K562 (cell line): ENCODE results near the gene NUDT9. TPM values are rescaled to one million over a fixed set of nuclear protein-coding genes. Genes with fewer than 3 reads are reported as not detected.
A peak's percentile ranks its signal among the peaks of the same experiment; 100 is the strongest.

Experiments
- ATAC-seq: fragments of 200-7000 bp; cut with Tn5 transposase; 3 replicates; pipeline ENCODE4 v1.9.1; 2020; ENCODE audit warnings: moderate library complexity
- BruUV-seq: library from RNA; stranded (reverse); fragments of 400-500 nt; replicated peaks from 2 replicates; lab custom pipeline; 2021; lab: Mats Ljungman, UMichigan
- CTCF ChIA-PET: fragments of 300-600 bp; formaldehyde crosslinking; extraction: SDS; loops from one replicate; lab custom pipeline; 2021; ENCODE audit warnings: low intra/inter-chr PET ratio; lab: Yijun Ruan, JAX
- POLR2A ChIA-PET: fragments of 300-600, 350-650 bp; sonication (Branson Sonifier 250); formaldehyde crosslinking; extraction: SDS; loops from one replicate; lab custom pipeline; 2021; ENCODE audit warnings: antibody characterized with exemption, inconsistent platforms; lab: Yijun Ruan, JAX
- DNase-seq, 4 experiments: peaks; one replicate each; pipeline versions ENCODE4 v3.0.0 to v3.0.0-alpha.2; 2011 to 2018; ENCODE audit warnings: low spot score in 3 of 4, mixed read lengths in 3 of 4; ENCODE audit errors: extremely low read depth in 1 of 4
- FAIRE-seq: peaks from 2 replicates; lab custom pipeline; 2011; peaks lifted over from hg19 to GRCh38; lab: Jason Lieb, UNC
- H2AFZ ChIP-seq: 2 replicates; pipeline ENCODE4 v1.6.0; 2011; ENCODE audit warnings: low read depth, low read length, control low read depth, inconsistent platforms
- H3K27ac ChIP-seq: fragments of 200-600 bp; 3 replicates; pipeline ENCODE4 v1.8.0; 2011; ENCODE audit warnings: low read depth, mild to moderate bottlenecking, control low read depth, inconsistent platforms, low read length, moderate library complexity, mixed read lengths; ENCODE audit errors: extremely low read depth
- H3K27me3 ChIP-seq, 2 experiments: fragments of 300-600 bp in 1 of 2; 2 replicates in 1 of 2; 3 replicates in 1 of 2; pipeline versions ENCODE4 v1.6.0 to v1.8.0; 2011; ENCODE audit warnings: inconsistent platforms in 2 of 2, low read length in 2 of 2, mild to moderate bottlenecking in 1 of 2, mixed read lengths in 1 of 2, moderate library complexity in 1 of 2; ENCODE audit not compliant: control insufficient read depth in 2 of 2, insufficient read depth in 2 of 2
- H3K36me3 ChIP-seq: fragments of 300-600 bp; 3 replicates; pipeline ENCODE4 v1.8.0; 2011; ENCODE audit warnings: mild to moderate bottlenecking, low read length, inconsistent platforms; ENCODE audit not compliant: control insufficient read depth, insufficient read depth
- H3K4me1 ChIP-seq, 2 experiments: fragments of 200-600 bp in 1 of 2; replicated peaks in 1 of 2; 2 replicates in 1 of 2; 3 replicates in 1 of 2; pipeline versions ENCODE4 v1.5.1 to v1.8.0; 2011; ENCODE audit warnings: inconsistent platforms in 2 of 2, low read length in 2 of 2, mild to moderate bottlenecking in 1 of 2, mixed read lengths in 1 of 2, moderate library complexity in 1 of 2; ENCODE audit not compliant: control insufficient read depth in 2 of 2, insufficient read depth in 2 of 2
- H3K4me2 ChIP-seq: 2 replicates; pipeline ENCODE4 v1.6.1; 2011; ENCODE audit warnings: low read length, control low read depth, inconsistent platforms, mixed read lengths; ENCODE audit not compliant: insufficient read depth
- H3K4me3 ChIP-seq: fragments of 200-600 bp; sonication (generic), shearing (Covaris generic); 2 replicates; pipeline ENCODE4 v1.5.1; 2016; ENCODE audit warnings: control low read depth, inconsistent platforms
- H3K79me2 ChIP-seq: fragments of 200-600 bp; 3 replicates; pipeline ENCODE4 v1.8.0; 2011; ENCODE audit warnings: low read length, inconsistent platforms; ENCODE audit not compliant: control insufficient read depth, insufficient read depth
- H3K9ac ChIP-seq, 2 experiments: 2 replicates each; pipeline versions ENCODE4 v1.6.0 to v1.6.1; 2011; ENCODE audit warnings: low read depth in 2 of 2, low read length in 2 of 2, control low read depth in 1 of 2, inconsistent platforms in 1 of 2, mild to moderate bottlenecking in 1 of 2, mixed read lengths in 1 of 2; ENCODE audit not compliant: insufficient read depth in 1 of 2
- H3K9me1 ChIP-seq: one replicate; pipeline ENCODE4 v1.6.0; 2011; ENCODE audit warnings: inconsistent platforms, mild to moderate bottlenecking, low read length, moderate library complexity; ENCODE audit not compliant: control insufficient read depth, insufficient read depth
- H3K9me3 ChIP-seq: replicated peaks from 2 replicates; pipeline ENCODE4 v1.5.1; 2011; ENCODE audit warnings: low read depth, low read length, inconsistent platforms; ENCODE audit not compliant: control insufficient read depth, insufficient read depth
- H4K20me1 ChIP-seq: replicated peaks from 2 replicates; pipeline ENCODE4 v1.6.1; 2011; ENCODE audit warnings: low read length, inconsistent platforms, mixed read lengths; ENCODE audit not compliant: control insufficient read depth, insufficient read depth
- CREB1 ChIP-seq, 2 experiments: sonication (generic) in 1 of 2; formaldehyde crosslinking in 1 of 2; IDR thresholded peaks; 2 replicates each; pipeline versions ENCODE4 v1.6.1 to v1.8.0; 2012 to 2022; ENCODE audit warnings: inconsistent platforms in 1 of 2, mild to moderate bottlenecking in 1 of 2, missing genetic modification reagents in 1 of 2, moderate library complexity in 1 of 2
- EP300 ChIP-seq: IDR thresholded peaks from 2 replicates; pipeline ENCODE4 v1.6.1; 2012; ENCODE audit warnings: low read length, improper control_type of control experiment
- EZH2 ChIP-seq: IDR thresholded peaks from 2 replicates; pipeline ENCODE4 v1.6.1; 2012; ENCODE audit warnings: low read depth, mild to moderate bottlenecking, inconsistent platforms, low read length, borderline replicate concordance
- HDGF ChIP-seq: fragments of 450-650 bp; IDR thresholded peaks from 2 replicates; pipeline ENCODE4 v1.6.1; 2016
- SNRNP70 ChIP-seq: fragments of 200-400 bp; formaldehyde crosslinking; optimal IDR thresholded peaks from 2 replicates; pipeline ENCODE3; 2017; ENCODE audit warnings: low read depth, low read length
- TAL1 ChIP-seq: fragments of 450-650 bp; IDR thresholded peaks from 2 replicates; pipeline ENCODE4 v1.6.1; 2016; ENCODE audit warnings: mild to moderate bottlenecking
- TBL1XR1 ChIP-seq, 2 experiments: IDR thresholded peaks; 2 replicates each; pipeline ENCODE4 v1.6.1; 2012; ENCODE audit warnings: improper control_type of control experiment in 2 of 2, low read length in 2 of 2, mild to moderate bottlenecking in 1 of 2
- ZC3H4 ChIP-seq: sonication (generic); formaldehyde crosslinking; IDR thresholded peaks from 2 replicates; pipeline ENCODE4 v1.9.0; 2021; ENCODE audit warnings: missing genetic modification reagents, borderline replicate concordance
- WGBS: fragments of 100-300 bp; shearing (Covaris generic); methylation state at CpG from one replicate; pipeline ENCODE4 v1.1.6; 2016; ENCODE audit warnings: low coverage, mixed read lengths; ENCODE audit not compliant: insufficient coverage; ENCODE audit errors: missing lambda C conversion rate; 5-methylcytosine and 5-hydroxymethylcytosine counted together
- in situ Hi-C: fragments of 300-500 bp; cut with MboI; formaldehyde crosslinking; loops from 4 replicates; pipeline ENCODE4 v1.15.0; 2018; ENCODE audit warnings: inconsistent platforms, mixed read lengths
- intact Hi-C: fragments of 100-400 bp; cut with micrococcal nuclease; formaldehyde crosslinking; loops from 2 replicates; pipeline ENCODE4 v1.14.2; 2022
- polyA plus RNA-seq, 8 experiments: library from polyadenylated mRNA; depleted of rRNA in 4 of 8; stranded (reverse) in 5 of 8; unstranded in 3 of 8; fragments of >200 nt; fragmentation: Nextera tagmentation in 2 of 8; fragmentation: Illumina TruSeq in 1 of 8; extraction: Ambion mirVana in 2 of 8; extraction: Trizol in 1 of 8; gene quantifications; 2 replicates each; pipeline versions ENCODE4 v1.2.1 to v1.2.3, GENCODE V29; 2011 to 2014; ENCODE audit warnings: inconsistent platforms in 1 of 8, missing spikeins in 1 of 8
- total RNA-seq, 7 experiments: library from RNA; depleted of rRNA in 6 of 7; stranded (reverse); fragments of >200 nt in 6 of 7; fragmentation: Illumina TruSeq in 2 of 7; extraction: Trizol in 2 of 7; gene quantifications; 2 replicates each; pipeline versions ENCODE4 v1.2.1 to v1.2.3, GENCODE V29; 2011 to 2021; ENCODE audit warnings: low replicate concordance in 1 of 7
- TF ChIP-seq, protein P1 (sequence below): fragments of 450-650 bp; conservative IDR thresholded peaks from 2 replicates; pipeline ENCODE4 v1.6.1; 2016; ENCODE audit warnings: missing genetic modification characterization, low read depth, mild to moderate bottlenecking, missing compliant biosample characterization, moderate library complexity

Gene NUDT9
- total and polyA plus RNA-seq, 9 of the 15 experiments (the other 6 are each of a cell fraction or from before 2014, with no cell fraction given): 8.5 to 20.8 (median 18.0) TPM

GRCh38 chr4:87442889-87443288 is 20.5 kb downstream of the NUDT9 start:
- Histone ChIP-seq H3K4me3 (no peak overlapping the region), H3K79me2 (no peaks in the 10 kb centered on the region), H3K9me3 (no peaks in the 10 kb centered on the region), H3K4me2 (no peak overlapping the region), H3K27me3 (no peaks in the 10 kb centered on the region), H4K20me1 (no peaks in the 10 kb centered on the region), H3K27ac (no peak overlapping the region), H3K36me3 (peaks cover 41% of the 10 kb centered on the region), H3K9me1 (peaks cover 3% of the 10 kb centered on the region), H2AFZ (no peak overlapping the region), H3K9ac (no peak overlapping the region), H3K4me1 (no peaks in the 10 kb centered on the region; a peak in 1 of 5 replicates)
- CTCF ChIA-PET: no interaction called here
- WGBS: 69% methylated on average over 3 of the region's 3 CpGs
- DNase-seq (no peak), FAIRE-seq (peak; percentile 6), ATAC-seq (no peak)
- intact Hi-C loops: no loop called here
- no TSS peak for BruUV-seq
- POLR2A ChIA-PET: no interaction called here
- in situ Hi-C loops: no loop called here
- no peak for TF ChIP-seq TAL1
- TF ChIP-seq EZH2: no peak
- no peak for TF ChIP-seq EP300
- TF ChIP-seq SNRNP70: no peak
- no peak for TF ChIP-seq HDGF
- no peak for TF ChIP-seq ZC3H4
- TF ChIP-seq TBL1XR1 (IDR thresholded peaks at IDR 0.05; ENCODE audit: low read length in 2 of 2): no peak
- TF ChIP-seq CREB1 (IDR thresholded peaks at IDR 0.05): no peak
- no peak for TF ChIP-seq CREB1 (CRISPR knock-in tag; IDR thresholded peaks at IDR 0.05)
- TF ChIP-seq, protein P1, sequence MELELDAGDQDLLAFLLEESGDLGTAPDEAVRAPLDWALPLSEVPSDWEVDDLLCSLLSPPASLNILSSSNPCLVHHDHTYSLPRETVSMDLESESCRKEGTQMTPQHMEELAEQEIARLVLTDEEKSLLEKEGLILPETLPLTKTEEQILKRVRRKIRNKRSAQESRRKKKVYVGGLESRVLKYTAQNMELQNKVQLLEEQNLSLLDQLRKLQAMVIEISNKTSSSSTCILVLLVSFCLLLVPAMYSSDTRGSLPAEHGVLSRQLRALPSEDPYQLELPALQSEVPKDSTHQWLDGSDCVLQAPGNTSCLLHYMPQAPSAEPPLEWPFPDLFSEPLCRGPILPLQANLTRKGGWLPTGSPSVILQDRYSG (tag): no peak
